Ovary (tissue), 3 donors: ENCODE results near the gene FAR2.

ENCODE experiments used
- CTCF ChIP-seq, 3 donors: fragments of 450-650 bp in 2 of 3; fragments of 200-600 bp in 1 of 3; IDR thresholded peaks; one replicate each; pipeline versions ENCODE4 v1.5.1 to v1.8.0; 2016 to 2022; ENCODE audit warnings: antibody characterized with exemption in 3 of 3, mild to moderate bottlenecking in 1 of 3
- EP300 ChIP-seq: sonication (generic); formaldehyde crosslinking; IDR thresholded peaks from one replicate; pipeline ENCODE4 v1.6.1; 2017; ENCODE audit warnings: antibody characterized with exemption
- POLR2A ChIP-seq: fragments of 450-650 bp; IDR thresholded peaks from one replicate; pipeline ENCODE4 v1.6.1; 2017; ENCODE audit warnings: antibody characterized with exemption, mild to moderate bottlenecking, moderate library complexity
- donor health status: DM: no; HTN: no; CAD: no.

GRCh38 chr12:29374012-29374411 is 224.9 kb downstream of the FAR2 start:
- TF ChIP-seq CTCF (IDR thresholded peaks at IDR 0.05) (no peak), POLR2A (no peak), EP300 (no peak)
